HS-5 (cell line): ENCODE results near the gene NAT8L.

Experiments used
- DNase-seq: peaks from one replicate; pipeline ENCODE4 v3.0.0-alpha.2; 2012; ENCODE audit warnings: low read depth

The NAT8L gene

GRCh38 chr4:2094545-2094944 is 35.4 kb downstream of the NAT8L start:
- DNase-seq = no peak

- DNase-seq = no peak
Measured at GRCh38 chr4:2095236-2096072, 36.3 kb downstream of the NAT8L start.

- DNase-seq = no peak
Measured at GRCh38 chr4:2096073-2096609, 37.0 kb downstream of the NAT8L start.

- no peak for DNase-seq
Measured at GRCh38 chr4:2101346-2102044, 42.4 kb downstream of the NAT8L start.

- no peak for DNase-seq
Measured at GRCh38 chr4:2102045-2102883, 43.1 kb downstream of the NAT8L start.

GRCh38 chr4:2103127-2103842 is 44.2 kb downstream of the NAT8L start:
- DNase-seq = no peak

- no peak for DNase-seq
Measured at GRCh38 chr4:2103843-2104547, 44.9 kb downstream of the NAT8L start.

GRCh38 chr4:2104556-2105345 is 45.6 kb downstream of the NAT8L start:
- no peak for DNase-seq

GRCh38 chr4:2105559-2105958 is 46.4 kb downstream of the NAT8L start:
- DNase-seq = peak; percentile 15

- DNase-seq = no peak
Measured at GRCh38 chr4:2116687-2117400, 57.7 kb downstream of the NAT8L start.
